GM12874 (cell line): ENCODE measurements around the gene TUBA8.

Source experiments
- TF ChIP-seq, protein P1 (sequence below): IDR thresholded peaks from 2 replicates; pipeline ENCODE4 v1.5.1; 2011; ENCODE audit warnings: low read depth, mild to moderate bottlenecking, control low read depth, low read length, moderate library complexity; ENCODE audit not compliant: insufficient read depth

TUBA8 gene

DNA sequence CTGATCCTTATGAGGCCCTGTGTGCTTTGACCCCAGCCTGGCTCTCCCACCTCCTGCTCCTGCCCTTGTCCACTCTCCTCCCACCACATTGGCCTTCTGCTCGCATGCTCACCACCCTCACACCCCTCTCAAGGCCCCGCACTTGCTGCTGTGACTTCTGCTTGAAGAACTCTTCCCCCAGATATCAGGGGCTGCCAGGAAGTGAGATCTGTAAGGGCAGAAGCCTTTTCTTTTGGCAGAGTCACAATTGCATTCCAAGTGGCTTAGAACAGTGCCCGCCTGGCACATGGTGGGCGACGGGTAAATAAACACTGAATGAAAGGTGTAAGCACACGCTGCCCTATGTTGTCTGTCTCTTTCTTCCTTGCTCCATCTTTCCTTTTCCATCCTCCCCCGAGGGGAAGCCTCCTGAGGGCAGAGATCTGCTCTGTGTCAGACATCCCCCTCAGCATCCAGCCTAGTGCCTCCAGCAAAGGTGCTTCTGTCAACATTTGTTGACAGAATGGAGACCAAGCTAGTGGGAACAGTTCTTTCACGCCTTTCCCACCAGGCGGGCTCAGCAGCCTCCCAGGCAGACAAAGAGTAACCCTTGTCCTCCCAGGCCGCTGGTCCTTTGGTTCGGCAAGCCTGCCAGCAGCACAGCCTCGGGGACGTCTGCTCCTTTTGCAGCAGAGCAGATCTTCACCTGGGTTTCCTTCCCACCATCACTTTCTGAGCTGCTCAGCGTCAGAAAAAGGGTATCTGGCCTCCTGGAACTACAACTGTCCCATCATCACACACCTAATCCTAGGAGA lies 42.9 kb upstream of the TUBA8 start:
- TF ChIP-seq, protein P1, sequence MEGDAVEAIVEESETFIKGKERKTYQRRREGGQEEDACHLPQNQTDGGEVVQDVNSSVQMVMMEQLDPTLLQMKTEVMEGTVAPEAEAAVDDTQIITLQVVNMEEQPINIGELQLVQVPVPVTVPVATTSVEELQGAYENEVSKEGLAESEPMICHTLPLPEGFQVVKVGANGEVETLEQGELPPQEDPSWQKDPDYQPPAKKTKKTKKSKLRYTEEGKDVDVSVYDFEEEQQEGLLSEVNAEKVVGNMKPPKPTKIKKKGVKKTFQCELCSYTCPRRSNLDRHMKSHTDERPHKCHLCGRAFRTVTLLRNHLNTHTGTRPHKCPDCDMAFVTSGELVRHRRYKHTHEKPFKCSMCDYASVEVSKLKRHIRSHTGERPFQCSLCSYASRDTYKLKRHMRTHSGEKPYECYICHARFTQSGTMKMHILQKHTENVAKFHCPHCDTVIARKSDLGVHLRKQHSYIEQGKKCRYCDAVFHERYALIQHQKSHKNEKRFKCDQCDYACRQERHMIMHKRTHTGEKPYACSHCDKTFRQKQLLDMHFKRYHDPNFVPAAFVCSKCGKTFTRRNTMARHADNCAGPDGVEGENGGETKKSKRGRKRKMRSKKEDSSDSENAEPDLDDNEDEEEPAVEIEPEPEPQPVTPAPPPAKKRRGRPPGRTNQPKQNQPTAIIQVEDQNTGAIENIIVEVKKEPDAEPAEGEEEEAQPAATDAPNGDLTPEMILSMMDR: no peak

DNA sequence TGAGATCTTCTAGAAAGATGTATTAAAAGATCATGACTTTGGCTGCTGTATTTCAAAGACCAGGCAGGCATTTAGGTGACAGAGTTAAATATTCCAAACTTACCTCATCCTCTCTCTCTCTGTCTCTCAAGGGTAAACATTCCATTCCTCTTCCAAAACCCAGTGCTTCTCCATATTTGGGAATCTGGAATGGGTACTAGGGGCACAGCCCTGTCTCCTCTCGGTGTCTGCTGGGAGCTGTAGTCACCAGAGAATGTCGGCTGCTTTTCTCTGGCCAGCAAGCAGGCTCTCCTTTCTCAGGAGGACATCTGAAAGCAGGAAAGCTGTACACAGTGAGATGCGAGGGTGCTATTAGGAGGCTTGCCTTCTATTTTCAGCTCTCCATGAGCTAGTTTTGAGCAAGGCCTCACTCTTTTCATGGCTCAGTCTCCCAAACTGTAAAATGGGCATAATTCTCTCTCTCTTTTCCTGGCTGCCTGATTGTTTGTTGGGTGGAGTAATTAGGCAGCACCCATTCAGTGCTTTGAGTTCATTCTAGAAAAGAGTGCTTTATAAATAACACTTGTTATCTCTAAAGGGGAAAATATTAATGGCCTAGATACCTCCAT lies 42.1 kb upstream of the TUBA8 start:
- TF ChIP-seq, protein P1: no peak

DNA sequence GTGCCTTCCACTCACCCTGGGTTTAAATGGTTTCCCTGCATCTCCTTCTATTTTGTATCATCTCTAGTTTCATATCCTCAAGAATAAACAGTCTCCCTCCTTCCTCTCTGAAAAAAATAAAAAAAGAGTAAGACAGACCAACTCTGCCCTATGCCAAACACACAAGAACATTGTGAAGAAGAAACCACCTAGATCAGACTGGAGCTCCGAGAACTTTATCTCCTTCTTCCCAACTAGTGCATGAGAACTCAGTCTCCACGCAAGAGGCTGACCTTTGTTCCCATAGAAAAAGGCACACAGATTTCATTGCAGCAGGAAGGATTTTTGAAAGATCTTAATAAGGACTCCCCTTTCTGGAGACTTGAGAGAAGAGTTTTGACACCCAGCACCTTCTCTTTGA lies 41.6 kb upstream of the TUBA8 start:
- TF ChIP-seq, protein P1: no peak

DNA sequence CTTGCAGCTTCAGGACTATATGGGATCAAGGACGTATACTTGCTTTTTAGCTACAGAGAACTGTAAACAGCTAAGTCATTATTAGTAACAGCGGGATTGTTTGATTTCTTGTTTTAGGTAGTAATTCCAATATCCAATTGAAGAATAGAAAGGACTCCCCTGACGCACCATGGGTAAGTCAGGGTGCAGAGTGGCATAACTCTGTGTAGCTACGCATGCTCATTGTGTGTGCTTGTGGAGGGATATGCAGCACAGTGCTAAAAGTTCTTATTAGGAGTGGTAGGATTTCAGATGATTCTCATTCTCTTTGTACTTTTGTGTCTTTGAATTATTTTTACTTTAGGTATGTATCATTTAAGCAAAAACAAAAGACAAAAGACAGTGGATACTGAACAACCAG lies 40.6 kb upstream of the TUBA8 start:
- TF ChIP-seq, protein P1: no peak

DNA sequence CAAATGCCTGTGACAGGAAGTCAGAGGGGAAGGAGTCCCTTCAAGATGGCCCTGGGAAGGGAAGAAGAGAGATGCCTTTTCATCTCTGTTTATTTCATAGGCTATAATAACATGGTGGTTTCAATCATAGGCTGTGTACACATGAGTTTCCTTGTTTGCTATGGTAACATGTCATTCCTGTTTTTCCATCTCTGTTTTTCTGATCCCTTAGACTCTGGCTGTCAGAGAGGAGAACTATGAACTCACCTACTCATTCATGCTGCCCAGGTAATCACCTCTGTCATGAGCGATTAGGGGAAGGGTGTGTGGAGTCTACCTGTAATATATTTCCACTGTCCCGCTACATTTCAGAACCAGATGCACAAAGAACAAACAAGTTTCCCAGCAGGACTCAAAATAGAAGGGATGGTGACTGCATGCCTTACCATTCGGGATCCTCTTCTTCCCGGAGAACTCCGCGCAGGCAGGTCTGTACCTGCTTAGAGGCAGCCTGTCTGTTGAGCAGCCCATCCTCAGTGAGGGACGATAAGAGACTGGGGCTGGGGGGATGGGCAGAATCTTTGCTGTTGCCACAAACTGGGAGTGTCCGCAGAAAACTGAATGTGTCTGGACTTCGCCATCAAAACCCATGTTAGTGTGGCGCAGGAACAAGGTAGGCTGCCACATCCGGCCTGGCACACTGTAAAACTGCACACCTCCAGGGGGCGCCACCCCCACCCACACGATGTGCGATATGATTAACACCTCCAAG lies 39.9 kb upstream of the TUBA8 start:
- TF ChIP-seq, protein P1: peak; percentile 47

DNA sequence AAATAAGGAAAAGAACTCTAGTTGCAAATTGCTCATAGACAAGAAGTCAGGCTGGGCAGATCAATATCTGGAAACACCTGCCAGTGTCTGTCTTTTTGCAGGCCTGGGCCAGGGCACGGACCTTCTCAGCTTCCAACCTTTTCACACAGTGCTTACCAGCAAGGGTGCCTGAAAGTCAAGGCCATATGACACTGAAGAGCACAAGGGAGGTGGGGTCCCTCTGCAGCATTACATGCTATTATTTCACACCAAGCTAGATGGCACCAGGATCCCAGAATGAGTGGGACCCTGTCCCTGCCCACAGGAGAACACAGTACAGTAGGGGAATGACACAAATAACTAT lies 38.7 kb upstream of the TUBA8 start:
- TF ChIP-seq, protein P1: no peak

DNA sequence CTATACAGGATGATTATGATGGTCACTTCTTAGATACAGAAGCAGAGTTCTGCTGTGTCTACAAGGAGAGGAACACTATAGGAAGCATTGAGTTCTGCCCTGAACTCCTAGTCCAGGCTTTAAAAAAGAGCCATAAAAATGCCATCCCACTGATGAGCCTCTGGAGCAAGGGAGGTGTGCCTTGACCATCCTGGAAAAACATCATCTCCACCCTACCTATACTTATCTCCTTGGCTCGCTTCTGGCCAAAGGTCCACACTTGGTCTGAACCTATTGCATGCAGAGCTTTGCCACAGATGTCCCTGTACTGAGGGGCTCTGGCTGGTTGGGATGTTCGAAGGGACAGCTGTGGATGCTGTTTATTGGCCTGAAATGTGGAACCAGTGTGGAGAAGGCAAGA lies 37.1 kb upstream of the TUBA8 start:
- TF ChIP-seq, protein P1: no peak
